HepG2 (cell line): ENCODE results near the gene CTBP1. TPM values are rescaled to one million over a fixed set of nuclear protein-coding genes. Genes with fewer than 3 reads are reported as not detected.

Experiments
- ATAC-seq: fragments of 200-7000 bp; cut with Tn5 transposase; 3 replicates; pipeline ENCODE4 v1.9.1; 2020; ENCODE audit warnings: mild to moderate bottlenecking, moderate library complexity
- BruUV-seq: library from RNA; stranded (reverse); fragments of 400-500 nt; replicated peaks from 2 replicates; lab custom pipeline; 2021; lab: Mats Ljungman, UMichigan
- CTCF ChIA-PET: fragments of 300-600 bp; formaldehyde crosslinking; extraction: SDS; loops from one replicate; lab custom pipeline; 2021; ENCODE audit warnings: low total read pairs, inconsistent platforms, low intra/inter-chr PET ratio; lab: Yijun Ruan, JAX
- POLR2A ChIA-PET: fragments of 350-600 bp; sonication (Branson Sonifier 250); formaldehyde crosslinking; loops from one replicate; lab custom pipeline; 2020; ENCODE audit warnings: antibody characterized with exemption, inconsistent platforms; lab: Yijun Ruan, JAX
- DNase-seq: peaks from one replicate; pipeline ENCODE4 v3.0.0-alpha.2; 2015; ENCODE audit warnings: low spot score
- FAIRE-seq: peaks from 3 replicates; lab custom pipeline; 2011; peaks lifted over from hg19 to GRCh38; lab: Jason Lieb, UNC
- H2AFZ ChIP-seq: one replicate; pipeline ENCODE4 v1.6.1; 2011; ENCODE audit warnings: low read length, inconsistent platforms
- H3K27ac ChIP-seq: fragments of 300-600 bp; 3 replicates; pipeline ENCODE4 v1.8.0; 2011; ENCODE audit warnings: mixed run types, mild to moderate bottlenecking, mixed read lengths, low read length, inconsistent platforms; ENCODE audit not compliant: insufficient read depth; ENCODE audit errors: extremely low read length
- H3K27me3 ChIP-seq, 2 experiments: fragments of 200-600 bp in 1 of 2; 2 replicates in 1 of 2; 3 replicates in 1 of 2; pipeline versions ENCODE4 v1.6.0 to v1.8.0; 2011; ENCODE audit warnings: low read length in 2 of 2, mild to moderate bottlenecking in 2 of 2, moderate library complexity in 2 of 2, inconsistent platforms in 1 of 2; ENCODE audit not compliant: insufficient read depth in 2 of 2, control insufficient read depth in 1 of 2
- H3K36me3 ChIP-seq, 2 experiments: fragments of 200-600 bp in 1 of 2; replicated peaks in 1 of 2; 2 replicates in 1 of 2; 3 replicates in 1 of 2; pipeline versions ENCODE4 v1.5.1 to v1.8.0; 2011; ENCODE audit warnings: low read length in 2 of 2, inconsistent platforms in 1 of 2; ENCODE audit not compliant: insufficient read depth in 2 of 2, control insufficient read depth in 1 of 2
- H3K4me1 ChIP-seq: 2 replicates; pipeline ENCODE4 v1.5.1; 2012; ENCODE audit warnings: low read length, inconsistent platforms; ENCODE audit not compliant: insufficient read depth
- H3K4me2 ChIP-seq: 2 replicates; pipeline ENCODE4 v1.6.0; 2011; ENCODE audit warnings: low read depth, low read length, inconsistent platforms
- H3K4me3 ChIP-seq, 3 experiments: fragments of 200-600 bp in 1 of 3; sonication (generic), shearing (Covaris generic) in 1 of 3; replicated peaks in 1 of 3; 2 replicates each; pipeline ENCODE4 v1.5.1; 2011 to 2016; ENCODE audit warnings: low read length in 3 of 3, inconsistent platforms in 2 of 3, low read depth in 2 of 3, mild to moderate bottlenecking in 2 of 3, control low read depth in 1 of 3, mixed read lengths in 1 of 3; ENCODE audit not compliant: insufficient read depth in 1 of 3
- H3K79me2 ChIP-seq: one replicate; pipeline ENCODE4 v1.6.1; 2011; ENCODE audit warnings: low read length, inconsistent platforms; ENCODE audit not compliant: insufficient read depth
- H3K9ac ChIP-seq: 2 replicates; pipeline ENCODE4 v1.6.0; 2011; ENCODE audit warnings: mild to moderate bottlenecking, low read depth, low read length, inconsistent platforms; ENCODE audit not compliant: insufficient read depth
- H3K9me3 ChIP-seq: 2 replicates; pipeline ENCODE4 v1.5.1; 2012; ENCODE audit warnings: mild to moderate bottlenecking, low read length
- H4K20me1 ChIP-seq: 2 replicates; pipeline ENCODE4 v1.6.0; 2011; ENCODE audit warnings: inconsistent platforms, mild to moderate bottlenecking, low read length, moderate library complexity; ENCODE audit not compliant: insufficient read depth
- HHEX ChIP-seq: IDR thresholded peaks from 2 replicates; pipeline ENCODE4 v1.6.1; 2016; ENCODE audit warnings: control low read depth
- HNF4A ChIP-seq: sonication (generic); formaldehyde crosslinking; IDR thresholded peaks from 2 replicates; pipeline ENCODE4 v1.4.0; 2020; ENCODE audit warnings: missing genetic modification reagents
- KDM3A ChIP-seq: IDR thresholded peaks from 2 replicates; pipeline ENCODE4 v1.6.1; 2018; ENCODE audit warnings: low read depth, missing compliant biosample characterization
- SETDB1 ChIP-seq: sonication (generic); formaldehyde crosslinking; IDR thresholded peaks from 2 replicates; pipeline ENCODE4 v1.5.1; 2020; ENCODE audit warnings: missing genetic modification reagents, mild to moderate bottlenecking, borderline replicate concordance
- STAT6 ChIP-seq: sonication (generic); formaldehyde crosslinking; IDR thresholded peaks from 2 replicates; pipeline ENCODE4 v1.4.0; 2020; ENCODE audit warnings: missing genetic modification reagents, mild to moderate bottlenecking, borderline replicate concordance
- TMF1 ChIP-seq: sonication (generic); formaldehyde crosslinking; IDR thresholded peaks from 2 replicates; pipeline ENCODE4 v1.8.1; 2022; ENCODE audit warnings: low read depth, missing genetic modification reagents
- ZIK1 ChIP-seq: sonication (generic); formaldehyde crosslinking; IDR thresholded peaks from 2 replicates; pipeline ENCODE4 v1.5.0; 2020; ENCODE audit warnings: mild to moderate bottlenecking, low read depth, missing genetic modification reagents, borderline replicate concordance
- ZNF275 ChIP-seq: sonication (generic); formaldehyde crosslinking; IDR thresholded peaks from 2 replicates; pipeline ENCODE4 v1.8.0; 2022; ENCODE audit warnings: missing genetic modification reagents, mild to moderate bottlenecking, inconsistent platforms, borderline replicate concordance
- ZNF614 ChIP-seq: IDR thresholded peaks from 2 replicates; pipeline ENCODE4 v1.6.1; 2018; ENCODE audit warnings: missing biosample characterization, missing genetic modification reagents, inconsistent platforms, borderline replicate concordance
- ZNF687 ChIP-seq: sonication (generic); formaldehyde crosslinking; IDR thresholded peaks from 2 replicates; pipeline ENCODE4 v1.5.1; 2020; ENCODE audit warnings: mild to moderate bottlenecking, missing genetic modification reagents, moderate library complexity
- WGBS: methylation state at CpG from one replicate; pipeline ENCODE4 v1.1.6; 2017; ENCODE audit warnings: low lambda C conversion rate; 5-methylcytosine and 5-hydroxymethylcytosine counted together
- in situ Hi-C: cut with HindIII; loops from 2 replicates; pipeline ENCODE4 v1.10.0; 2017; ENCODE audit warnings: low pct_unique_long_range_greater_than_20kb; ENCODE audit not compliant: extremely low pct_ligation_motif_present
- intact Hi-C: fragments of 100-400 bp; cut with micrococcal nuclease; formaldehyde crosslinking; loops from one replicate; pipeline ENCODE4 v1.10.0; 2022; ENCODE audit not compliant: unreplicated experiment
- polyA plus RNA-seq, 8 experiments: library from polyadenylated mRNA; depleted of rRNA in 3 of 8; stranded (reverse) in 7 of 8; unstranded in 1 of 8; fragments of >200 nt; fragmentation: Illumina TruSeq in 4 of 8; extraction: Trizol in 4 of 8; gene quantifications; 2 replicates each; pipeline versions ENCODE4 v1.2.1 to v1.2.3, GENCODE V29; 2011 to 2016; ENCODE audit warnings: low read depth in 4 of 8, missing spikeins in 1 of 8, mixed read lengths in 1 of 8; ENCODE audit not compliant: insufficient read depth in 1 of 8
- total RNA-seq, 5 experiments: library from RNA; depleted of rRNA; stranded (reverse); fragments of >200 nt; fragmentation: Illumina TruSeq; extraction: Trizol; gene quantifications; 2 replicates each; pipeline ENCODE4 v1.2.3, GENCODE V29; 2016; ENCODE audit warnings: low read depth in 1 of 5
- TF ChIP-seq, protein P1 (sequence below): sonication (generic); formaldehyde crosslinking; IDR thresholded peaks from 2 replicates; pipeline ENCODE4 v1.4.0; 2020; ENCODE audit warnings: missing genetic modification reagents, borderline replicate concordance

The CTBP1 gene
- total and polyA plus RNA-seq, 2 of the 13 experiments (the other 11 are each of a cell fraction or from before 2014, with no cell fraction given): 78.5 to 112 TPM

GRCh38 chr4:1250527-1250812, 1.5 kb upstream of the CTBP1 start:
- ChIA-PET CTCF (no interaction called here), POLR2A (interaction anchor here (1.3 to 4.1 kb wide), 5 partner anchors 39 to 96 kb away, joined by 3 to 43 read pairs (median 15); partner anchors contain the start of genes SPON2 and UVSSA)
- intact Hi-C loops: no loop called here
- Histone ChIP-seq H3K27me3 (no peaks in the 10 kb centered on the region), H2AFZ (no peak overlapping the region), H3K27ac (peak overlapping the region; percentile 84), H3K36me3 (peaks cover 0 to 2% of the 10 kb centered on the region in 2 experiments; a peak in 1 of 5 replicates), H4K20me1 (peaks cover 20% of the 10 kb centered on the region), H3K9ac (peak overlapping the region; percentile 81), H3K79me2 (peaks cover 42% of the 10 kb centered on the region), H3K9me3 (peaks cover 16% of the 10 kb centered on the region; the same call in 1 of the 2 replicates), H3K4me2 (peak overlapping the region; percentile 79), H3K4me1 (peaks cover 57% of the 10 kb centered on the region), H3K4me3 (peak overlapping the region; percentile 68 to 78 (median 76); a peak in 3 of 6 replicates)
- FAIRE-seq: no peak
- no TSS peak for BruUV-seq
- ATAC-seq: no peak
- DNase-seq: no peak
- 76% methylated on average over 6 of the region's 7 CpGs for WGBS
- in situ Hi-C loops: loop anchor here (5.0 kb wide), 1 partner anchor 92 kb away; no protein-coding TSS in a partner anchor
- TF ChIP-seq HHEX (CRISPR knock-in tag) (no peak), ZNF687 (CRISPR knock-in tag) (0 out of 2 replicates have a peak, but pooled peaks have one; percentile 5), STAT6 (no peak), TMF1 (CRISPR knock-in tag) (0 out of 2 replicates have a peak, but pooled peaks have one; percentile 10), SETDB1 (no peak), HNF4A (no peak), ZIK1 (CRISPR knock-in tag) (no peak), KDM3A (CRISPR knock-in tag) (no peak), ZNF614 (CRISPR knock-in tag) (no peak), ZNF275 (no peak)
- TF ChIP-seq, protein P1, sequence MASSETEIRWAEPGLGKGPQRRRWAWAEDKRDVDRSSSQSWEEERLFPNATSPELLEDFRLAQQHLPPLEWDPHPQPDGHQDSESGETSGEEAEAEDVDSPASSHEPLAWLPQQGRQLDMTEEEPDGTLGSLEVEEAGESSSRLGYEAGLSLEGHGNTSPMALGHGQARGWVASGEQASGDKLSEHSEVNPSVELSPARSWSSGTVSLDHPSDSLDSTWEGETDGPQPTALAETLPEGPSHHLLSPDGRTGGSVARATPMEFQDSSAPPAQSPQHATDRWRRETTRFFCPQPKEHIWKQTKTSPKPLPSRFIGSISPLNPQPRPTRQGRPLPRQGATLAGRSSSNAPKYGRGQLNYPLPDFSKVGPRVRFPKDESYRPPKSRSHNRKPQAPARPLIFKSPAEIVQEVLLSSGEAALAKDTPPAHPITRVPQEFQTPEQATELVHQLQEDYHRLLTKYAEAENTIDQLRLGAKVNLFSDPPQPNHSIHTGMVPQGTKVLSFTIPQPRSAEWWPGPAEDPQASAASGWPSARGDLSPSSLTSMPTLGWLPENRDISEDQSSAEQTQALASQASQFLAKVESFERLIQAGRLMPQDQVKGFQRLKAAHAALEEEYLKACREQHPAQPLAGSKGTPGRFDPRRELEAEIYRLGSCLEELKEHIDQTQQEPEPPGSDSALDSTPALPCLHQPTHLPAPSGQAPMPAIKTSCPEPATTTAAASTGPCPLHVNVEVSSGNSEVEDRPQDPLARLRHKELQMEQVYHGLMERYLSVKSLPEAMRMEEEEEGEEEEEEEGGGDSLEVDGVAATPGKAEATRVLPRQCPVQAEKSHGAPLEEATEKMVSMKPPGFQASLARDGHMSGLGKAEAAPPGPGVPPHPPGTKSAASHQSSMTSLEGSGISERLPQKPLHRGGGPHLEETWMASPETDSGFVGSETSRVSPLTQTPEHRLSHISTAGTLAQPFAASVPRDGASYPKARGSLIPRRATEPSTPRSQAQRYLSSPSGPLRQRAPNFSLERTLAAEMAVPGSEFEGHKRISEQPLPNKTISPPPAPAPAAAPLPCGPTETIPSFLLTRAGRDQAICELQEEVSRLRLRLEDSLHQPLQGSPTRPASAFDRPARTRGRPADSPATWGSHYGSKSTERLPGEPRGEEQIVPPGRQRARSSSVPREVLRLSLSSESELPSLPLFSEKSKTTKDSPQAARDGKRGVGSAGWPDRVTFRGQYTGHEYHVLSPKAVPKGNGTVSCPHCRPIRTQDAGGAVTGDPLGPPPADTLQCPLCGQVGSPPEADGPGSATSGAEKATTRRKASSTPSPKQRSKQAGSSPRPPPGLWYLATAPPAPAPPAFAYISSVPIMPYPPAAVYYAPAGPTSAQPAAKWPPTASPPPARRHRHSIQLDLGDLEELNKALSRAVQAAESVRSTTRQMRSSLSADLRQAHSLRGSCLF (CRISPR knock-in tag): no peak
